Epithelial cell of esophagus (primary cell): ENCODE results near the gene PIP5K1B.

Experiments
- DNase-seq: peaks from one replicate; pipeline ENCODE4 v3.0.0; 2010; ENCODE audit warnings: low read depth
- H3K4me3 ChIP-seq: 2 replicates; pipeline ENCODE4 v1.5.1; 2011; ENCODE audit warnings: mild to moderate bottlenecking, low read length, control low read depth
- TF ChIP-seq, protein P1 (sequence below): IDR thresholded peaks from 2 replicates; pipeline ENCODE4 v1.5.1; 2011; ENCODE audit warnings: low read depth, mild to moderate bottlenecking, low read length, control low read depth, inconsistent platforms; ENCODE audit not compliant: insufficient read depth; ENCODE audit errors: missing control alignments

PIP5K1B gene

DNA sequence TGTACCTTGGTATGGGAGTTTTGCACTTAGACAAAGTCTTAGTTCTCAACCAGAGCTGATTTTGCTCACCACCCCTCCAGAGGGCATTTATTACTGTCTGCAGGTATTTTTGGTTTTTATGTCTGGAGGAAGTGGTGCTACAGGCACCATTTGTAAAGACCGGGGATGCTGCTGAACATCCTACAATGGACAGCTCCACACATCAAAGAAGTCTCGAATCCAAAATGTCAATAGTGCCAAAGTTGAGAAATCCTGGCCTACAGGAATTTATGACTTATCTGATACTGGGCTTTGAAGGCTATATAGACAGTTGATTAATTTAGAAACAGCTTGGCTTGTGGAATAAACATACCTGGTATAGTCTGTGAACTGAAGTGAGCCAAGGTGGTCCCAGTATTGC is 137.5 kb downstream of the PIP5K1B start:
- TF ChIP-seq, protein P1, sequence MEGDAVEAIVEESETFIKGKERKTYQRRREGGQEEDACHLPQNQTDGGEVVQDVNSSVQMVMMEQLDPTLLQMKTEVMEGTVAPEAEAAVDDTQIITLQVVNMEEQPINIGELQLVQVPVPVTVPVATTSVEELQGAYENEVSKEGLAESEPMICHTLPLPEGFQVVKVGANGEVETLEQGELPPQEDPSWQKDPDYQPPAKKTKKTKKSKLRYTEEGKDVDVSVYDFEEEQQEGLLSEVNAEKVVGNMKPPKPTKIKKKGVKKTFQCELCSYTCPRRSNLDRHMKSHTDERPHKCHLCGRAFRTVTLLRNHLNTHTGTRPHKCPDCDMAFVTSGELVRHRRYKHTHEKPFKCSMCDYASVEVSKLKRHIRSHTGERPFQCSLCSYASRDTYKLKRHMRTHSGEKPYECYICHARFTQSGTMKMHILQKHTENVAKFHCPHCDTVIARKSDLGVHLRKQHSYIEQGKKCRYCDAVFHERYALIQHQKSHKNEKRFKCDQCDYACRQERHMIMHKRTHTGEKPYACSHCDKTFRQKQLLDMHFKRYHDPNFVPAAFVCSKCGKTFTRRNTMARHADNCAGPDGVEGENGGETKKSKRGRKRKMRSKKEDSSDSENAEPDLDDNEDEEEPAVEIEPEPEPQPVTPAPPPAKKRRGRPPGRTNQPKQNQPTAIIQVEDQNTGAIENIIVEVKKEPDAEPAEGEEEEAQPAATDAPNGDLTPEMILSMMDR = no peak
- H3K4me3 ChIP-seq = no peak overlapping the region
- no peak for DNase-seq

DNA sequence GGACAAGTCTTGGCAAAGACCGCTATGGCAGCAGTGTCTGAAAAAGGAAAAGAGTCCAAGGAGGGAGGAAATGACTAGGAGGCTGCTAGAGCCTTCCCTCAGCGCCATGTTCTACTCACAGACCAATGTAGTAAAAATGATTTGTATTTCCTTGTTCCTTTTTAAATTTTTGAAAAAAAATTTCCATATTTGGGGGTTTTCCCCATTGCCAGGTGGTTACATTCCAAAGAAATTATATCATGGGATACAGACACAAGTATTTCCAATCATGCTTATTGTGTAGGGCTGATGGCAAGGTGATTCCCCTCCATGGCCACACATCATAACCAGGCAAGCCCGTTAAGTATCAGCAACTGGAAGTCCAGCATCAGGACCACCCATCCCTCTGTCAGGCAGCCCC is 138.2 kb downstream of the PIP5K1B start:
- peak; percentile 41 for DNase-seq
- TF ChIP-seq, protein P1 = no peak
- H3K4me3 ChIP-seq = no peak overlapping the region

GRCh38 chr9:68844157-68844556 is 139.1 kb downstream of the PIP5K1B start:
- no peak overlapping the region for H3K4me3 ChIP-seq
- TF ChIP-seq, protein P1 = no peak
- no peak for DNase-seq

DNA sequence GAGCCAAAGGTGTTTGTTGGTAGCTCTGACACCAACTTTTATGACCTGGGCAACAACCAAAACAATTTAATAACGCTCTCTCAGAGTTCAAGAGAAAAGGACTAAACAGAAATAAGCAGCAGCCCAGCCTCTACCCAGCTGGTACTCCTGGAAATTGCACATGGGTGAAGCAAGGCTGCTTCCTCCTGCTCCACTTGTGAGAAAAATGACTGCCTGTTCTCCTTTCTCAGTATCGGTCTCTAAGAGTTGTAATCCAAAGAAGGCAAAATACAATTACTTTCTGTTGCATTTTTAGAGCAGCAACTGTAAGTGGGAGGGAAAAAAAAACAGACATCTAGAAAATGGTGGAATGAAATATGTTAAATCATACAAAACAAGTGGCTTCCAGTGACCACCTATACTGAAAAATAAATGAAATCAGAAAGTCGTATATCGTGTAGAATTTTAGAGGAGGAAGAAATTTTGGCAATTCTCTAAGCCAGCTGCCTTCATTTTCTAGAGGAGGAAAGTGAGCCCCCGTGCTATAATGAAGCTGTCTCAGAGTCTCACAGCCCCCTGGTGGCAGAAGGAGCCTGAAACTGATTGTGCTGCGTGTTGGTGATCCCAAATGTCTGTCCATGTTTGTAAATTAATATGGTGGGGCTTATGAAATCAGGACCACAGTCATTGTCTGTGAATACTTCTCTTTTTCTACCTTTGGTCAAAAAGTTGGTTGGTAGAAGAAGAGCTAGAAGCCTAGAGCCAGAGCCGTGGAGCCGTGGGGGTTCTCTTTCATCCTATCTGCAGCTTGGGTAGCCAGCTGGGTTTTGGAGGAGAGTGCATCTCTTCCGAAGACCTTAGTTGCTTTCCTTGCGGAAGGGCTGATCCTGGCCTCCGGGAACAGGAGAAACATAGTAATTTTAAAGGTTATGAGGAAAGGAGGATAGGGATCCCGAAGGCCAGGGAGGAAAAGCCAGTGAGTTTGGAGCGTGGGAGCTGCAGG is 139.9 kb downstream of the PIP5K1B start:
- TF ChIP-seq, protein P1 = peak; percentile 44
- DNase-seq = peak; percentile 10
- H3K4me3 ChIP-seq = no peak overlapping the region

DNA sequence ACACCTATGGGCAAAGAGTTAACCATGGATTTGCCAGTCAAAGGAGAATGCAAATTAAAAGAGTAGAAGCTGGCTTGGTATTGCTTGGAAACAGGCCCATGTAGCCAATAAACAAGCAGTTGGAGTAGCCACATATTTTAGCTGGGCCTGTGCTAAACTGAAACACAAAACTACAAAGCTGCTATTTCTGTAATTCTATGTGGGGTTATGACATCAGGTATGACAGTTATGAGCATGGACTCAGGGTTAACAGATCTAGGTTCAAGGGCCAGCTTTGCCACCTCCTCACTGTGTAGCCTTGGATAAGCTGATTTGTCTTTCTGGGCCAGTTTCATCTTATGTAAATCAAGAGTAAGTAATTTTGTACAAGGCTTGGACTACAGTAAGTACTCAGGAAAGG is 142.7 kb downstream of the PIP5K1B start:
- TF ChIP-seq, protein P1 = no peak
- DNase-seq = no peak
- H3K4me3 ChIP-seq = no peak overlapping the region

GRCh38 chr9:68851657-68852056 is 146.6 kb downstream of the PIP5K1B start:
- peak; percentile 31 for DNase-seq
- no peak overlapping the region for H3K4me3 ChIP-seq
- TF ChIP-seq, protein P1 = no peak
